ENCODE results near the gene TET1.
"Not testable (repeated sequence)": the region's sequence is repeated elsewhere in the genome, so short reads cannot be mapped to it uniquely, and the experiment has no call there.

The TET1 gene

GRCh38 chr10:68613974-68614373 is 53.8 kb downstream of the TET1 start:
- not testable (repeated sequence) for DNase-seq

DNA sequence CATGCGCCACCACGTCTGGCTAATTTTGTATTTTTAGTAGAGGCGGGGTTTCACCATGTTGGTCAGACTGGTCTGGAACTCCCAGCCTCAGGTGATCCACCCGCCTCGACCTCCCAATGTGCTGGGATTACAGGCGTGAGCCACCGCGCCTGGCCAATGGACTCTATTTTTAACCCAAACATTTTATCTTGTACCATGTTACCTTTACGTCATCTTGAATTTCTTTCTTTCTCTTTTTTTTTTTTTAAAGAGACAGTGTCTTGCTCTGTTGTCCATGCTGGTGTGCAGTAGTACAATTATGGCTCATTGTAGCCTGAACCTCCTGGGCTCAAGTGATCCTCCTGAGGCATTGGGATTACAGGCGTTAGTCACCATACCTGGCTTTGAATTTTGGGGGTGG is 57.6 kb downstream of the TET1 start:
- not testable (repeated sequence) for DNase-seq

- DNase-seq = no peak
These were observed 58.1 kb downstream of the TET1 start for GRCh38 chr10:68618234-68618633.

DNA sequence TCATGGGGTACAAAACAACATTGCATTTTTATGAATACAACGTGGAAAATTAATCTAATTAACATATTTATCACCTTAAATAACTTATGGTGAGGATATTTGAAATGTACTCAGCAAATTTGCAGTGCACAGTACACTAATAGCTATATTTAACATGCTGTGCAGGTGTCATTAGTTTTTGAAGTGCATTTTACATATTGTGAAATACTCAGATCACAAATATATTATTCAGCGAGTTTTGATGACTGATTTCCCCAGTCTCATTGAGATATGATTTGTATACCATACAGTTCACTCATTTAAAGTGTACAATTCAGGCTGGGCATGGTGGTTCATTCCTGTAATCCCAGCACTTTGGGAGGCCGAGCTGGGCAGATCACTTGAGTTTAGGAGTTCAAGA is 59.5 kb downstream of the TET1 start:
- no peak for DNase-seq

DNA sequence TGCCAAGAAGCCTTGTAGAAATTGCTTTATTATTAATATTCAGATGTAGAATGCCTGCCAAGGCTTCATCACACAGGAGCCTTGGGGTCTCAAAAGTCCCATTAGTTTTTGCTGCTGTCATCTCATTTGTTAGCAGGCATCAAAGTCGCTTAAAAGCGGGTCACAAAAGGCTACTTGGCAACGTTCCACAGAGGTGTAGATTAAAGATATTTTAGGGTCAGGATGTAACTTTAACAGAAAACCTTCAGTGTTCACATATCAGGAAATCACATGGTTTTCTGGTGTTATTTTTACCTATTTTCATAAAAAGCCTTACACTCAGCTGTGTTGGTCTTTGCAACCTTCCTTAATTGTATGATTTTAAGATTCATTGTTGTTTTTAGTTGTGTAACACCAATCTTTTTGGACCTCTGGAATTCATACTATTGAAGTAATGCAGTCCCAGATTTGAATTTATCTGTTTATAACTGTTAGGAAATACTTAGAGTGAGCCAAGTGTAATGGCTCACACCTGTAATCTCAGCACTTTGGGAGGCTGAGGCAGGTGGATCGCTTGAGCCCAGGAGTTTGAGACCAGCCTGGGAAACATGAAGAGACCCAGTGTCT is 65.3 kb downstream of the TET1 start:
- no peak for DNase-seq

GRCh38 chr10:68628576-68629127 is 68.5 kb downstream of the TET1 start:
- no peak for DNase-seq

DNA sequence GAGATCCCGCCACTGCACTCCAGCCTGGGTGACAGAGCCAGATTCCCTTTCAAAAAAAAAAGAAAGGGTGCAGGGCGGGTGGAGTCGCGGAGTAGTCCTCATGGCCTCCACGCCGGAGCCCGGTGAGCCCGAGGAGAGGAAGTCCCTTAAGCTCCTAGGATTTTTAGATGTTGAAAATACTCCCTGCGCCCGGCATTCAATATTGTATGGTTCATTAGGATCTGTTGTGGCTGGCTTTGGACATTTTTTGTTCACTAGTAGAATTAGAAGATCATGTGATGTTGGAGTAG is 72.1 kb downstream of the TET1 start:
- DNase-seq = not testable (repeated sequence)

GRCh38 chr10:68633281-68633680 is 73.1 kb downstream of the TET1 start:
- DNase-seq = no peak

DNA sequence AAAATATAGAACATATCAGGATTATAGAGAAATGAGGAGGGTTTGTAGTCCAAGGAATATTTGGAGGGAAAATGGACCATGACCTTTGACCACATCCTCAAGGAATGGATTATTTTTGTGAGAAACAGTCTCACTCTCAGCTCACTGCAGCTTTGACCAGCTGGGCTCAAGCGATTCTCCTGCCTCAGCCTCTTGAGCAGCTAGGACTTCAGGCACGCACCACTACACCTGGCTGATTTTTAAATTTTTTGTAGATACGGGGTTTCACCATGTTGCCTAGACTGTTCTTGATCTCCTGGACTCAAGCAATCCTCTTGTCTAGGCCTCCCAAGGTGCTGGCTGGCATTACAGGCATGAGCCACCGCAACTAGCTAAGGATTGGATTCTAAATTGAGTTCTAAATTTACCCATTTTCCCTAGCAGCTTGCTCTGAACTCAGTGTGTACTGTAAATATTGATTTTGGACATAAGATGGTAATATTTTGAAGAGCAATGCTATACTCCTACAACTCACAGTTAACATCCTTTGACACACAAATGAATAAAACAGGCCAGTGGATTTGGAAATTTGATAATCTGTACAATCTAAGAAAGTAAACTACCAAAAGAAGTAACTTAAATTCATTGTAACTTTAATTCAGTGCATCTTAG is 73.8 kb downstream of the TET1 start:
- no peak for DNase-seq

DNA sequence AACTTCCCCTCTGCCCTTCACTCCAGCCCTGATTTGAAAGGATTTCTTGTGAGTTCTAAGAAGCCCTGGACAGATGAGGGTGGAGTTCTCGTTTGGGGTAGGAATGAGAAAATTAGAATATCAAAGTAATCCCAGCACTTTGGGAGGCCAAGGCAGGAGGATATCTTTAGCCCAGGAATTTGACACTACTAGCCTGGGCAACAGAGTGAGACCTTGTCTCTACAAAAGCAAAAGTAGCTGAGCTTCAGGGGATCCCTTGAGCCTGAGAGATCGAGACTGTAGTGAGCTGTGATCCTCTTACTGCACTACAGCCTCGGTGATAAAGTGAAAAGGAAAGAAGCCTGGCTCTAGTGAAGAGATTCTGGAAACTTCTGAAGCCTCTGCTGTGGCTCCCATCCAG is 76.2 kb downstream of the TET1 start:
- DNase-seq = no peak

DNA sequence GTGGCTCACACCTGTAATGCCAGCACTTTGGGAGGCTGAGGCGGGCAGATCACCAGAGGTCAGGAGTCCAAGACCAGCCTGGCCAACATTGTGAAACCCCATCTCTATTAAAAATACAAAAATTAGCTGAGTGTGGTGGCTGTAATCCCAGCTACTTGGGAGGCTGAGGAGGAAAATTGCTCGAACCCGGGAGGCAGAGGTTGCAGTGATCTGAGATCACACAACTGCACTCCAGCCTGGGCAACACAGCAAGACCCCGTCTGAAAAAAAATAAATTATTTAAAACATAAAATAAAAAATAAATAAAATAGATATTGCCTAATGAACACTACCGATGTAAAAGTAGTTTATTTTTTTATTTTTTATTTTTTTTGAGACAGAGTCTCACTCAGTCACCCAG is 83.4 kb downstream of the TET1 start:
- DNase-seq = not testable (repeated sequence)

GRCh38 chr10:68647672-68648341 is 87.7 kb downstream of the TET1 start:
- DNase-seq = peak; percentile 18 to 35

- no peak for DNase-seq
These were observed 95.5 kb downstream of the TET1 start for GRCh38 chr10:68655620-68656126.

DNA sequence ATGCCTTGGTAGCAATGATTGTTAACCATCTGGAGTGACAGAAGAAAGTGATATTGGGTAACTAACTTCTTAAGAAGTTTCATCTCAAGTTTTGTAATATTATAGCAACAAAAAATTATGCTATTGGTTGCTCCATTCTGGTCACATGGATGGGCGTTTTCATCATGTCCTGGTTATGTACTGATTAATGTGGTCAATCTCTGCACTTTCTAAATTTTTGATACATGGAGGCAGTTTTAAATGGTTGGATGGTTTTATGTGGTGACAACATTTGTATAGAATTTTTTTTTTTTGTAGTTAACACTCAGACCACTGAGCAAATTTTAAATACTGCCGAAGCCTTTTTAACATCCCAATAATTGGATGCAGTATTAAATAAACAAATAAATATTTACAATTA is 105.7 kb downstream of the TET1 start:
- no peak for DNase-seq

- no peak for DNase-seq
These were observed 106.2 kb downstream of the TET1 start for GRCh38 chr10:68666280-68666760.

- no peak for DNase-seq
These were observed 108.1 kb downstream of the TET1 start for GRCh38 chr10:68668231-68668630.

DNA sequence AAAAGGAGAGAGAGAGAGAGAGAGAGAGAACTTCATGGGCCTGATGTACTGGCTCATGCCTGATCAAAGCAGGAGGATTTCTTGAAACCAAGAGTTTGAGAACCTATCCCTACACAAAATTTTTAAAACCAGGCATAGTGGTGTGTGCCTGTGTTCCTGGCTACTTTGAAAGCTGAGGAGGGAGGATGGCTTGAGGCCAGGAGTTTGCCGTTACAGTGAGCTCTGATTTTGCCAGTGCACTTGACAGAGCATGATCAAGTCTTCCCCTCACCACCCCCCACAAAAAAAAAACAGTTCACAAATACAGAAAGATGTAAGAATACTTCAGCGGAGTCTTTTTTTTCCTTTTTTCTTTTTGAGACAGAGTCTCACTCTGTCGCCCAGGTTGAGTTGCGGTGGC is 108.8 kb downstream of the TET1 start:
- no peak for DNase-seq

- DNase-seq = no peak
These were observed 124.3 kb downstream of the TET1 start for GRCh38 chr10:68684413-68684812.

DNA sequence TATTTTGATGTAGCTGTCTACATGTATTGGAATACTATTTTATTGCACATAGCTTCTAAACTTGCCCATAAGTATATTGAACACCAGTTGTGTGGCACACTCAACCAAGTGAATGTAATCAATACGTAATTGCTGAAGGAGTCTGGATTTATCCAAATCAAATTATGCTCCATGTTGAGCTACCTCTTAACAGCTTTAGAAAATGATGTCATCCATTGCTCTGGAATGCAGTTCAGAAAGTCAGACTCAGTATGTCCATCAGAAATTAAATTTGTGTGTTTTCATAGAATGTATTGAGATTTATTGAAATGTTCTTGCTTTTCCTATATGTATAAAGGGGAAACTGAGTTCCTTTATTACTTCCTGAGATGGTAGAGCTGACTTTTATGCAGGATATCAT is 135.9 kb downstream of the TET1 start:
- no peak for DNase-seq

- no peak for DNase-seq
These were observed 137.0 kb downstream of the TET1 start for GRCh38 chr10:68697106-68697505.

- no peak for DNase-seq
These were observed 140.1 kb downstream of the TET1 start for GRCh38 chr10:68700197-68700596.

GRCh38 chr10:68705548-68705947 is 145.4 kb downstream of the TET1 start:
- no peak for DNase-seq

DNA sequence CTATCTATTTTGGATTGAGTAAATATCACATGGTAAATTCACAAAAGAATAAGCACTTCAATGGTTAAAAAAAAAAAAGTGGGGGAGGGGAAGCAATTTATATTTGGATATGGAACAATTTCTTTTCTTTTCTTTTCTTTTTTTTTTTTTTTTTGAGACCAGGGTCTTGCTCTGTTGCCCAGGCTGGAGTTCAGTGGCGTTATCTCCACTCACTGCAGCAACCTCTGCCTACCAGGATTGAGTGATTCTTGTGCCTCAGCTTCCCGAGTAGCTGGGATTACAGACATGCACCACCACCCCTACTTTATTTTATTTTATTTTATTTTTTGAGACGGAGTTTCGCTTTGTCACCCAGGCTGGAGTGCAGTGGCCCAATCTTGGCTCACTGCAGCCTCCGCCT is 148.8 kb downstream of the TET1 start:
- DNase-seq = not testable (repeated sequence)

GRCh38 chr10:68713065-68713464 is 152.9 kb downstream of the TET1 start:
- DNase-seq = not testable (repeated sequence)
